Spleen (tissue), 7 donors: ENCODE results near the gene MED13L.

ENCODE experiments used
- POLR2A ChIP-seq, 3 donors: fragments of 450-650 bp; IDR thresholded peaks; one replicate each; pipeline ENCODE4 v1.5.1; 2017; ENCODE audit warnings: antibody characterized with exemption in 3 of 3, mild to moderate bottlenecking in 1 of 3
- POLR2AphosphoS5 ChIP-seq, 3 donors: sonication (generic); formaldehyde crosslinking; IDR thresholded peaks; one replicate each; pipeline ENCODE4 v1.5.1; 2017; ENCODE audit warnings: antibody characterized with exemption in 3 of 3
- TF ChIP-seq, protein P1 (sequence below), 11 experiments: fragments of 200-600 bp in 7 of 11; fragments of 450-650 bp in 4 of 11; sonication (generic) in 4 of 11; IDR thresholded peaks in 8 of 11; conservative IDR thresholded peaks in 3 of 11; 1 replicate in 7 of 11; 2 replicates in 4 of 11; pipeline versions ENCODE4 v1.4.0 to v1.8.0; 2016 to 2021; ENCODE audit warnings: antibody characterized with exemption in 11 of 11, inconsistent platforms in 4 of 11, mild to moderate bottlenecking in 1 of 11
- donor health status: DM: no; HTN: no; CAD: no; lungs with moderate emphysema.
- donor health status: DM: no; HTN: no; CAD: no.
- donor health status: DM: no; HTN: no; CAD: no.

DNA sequence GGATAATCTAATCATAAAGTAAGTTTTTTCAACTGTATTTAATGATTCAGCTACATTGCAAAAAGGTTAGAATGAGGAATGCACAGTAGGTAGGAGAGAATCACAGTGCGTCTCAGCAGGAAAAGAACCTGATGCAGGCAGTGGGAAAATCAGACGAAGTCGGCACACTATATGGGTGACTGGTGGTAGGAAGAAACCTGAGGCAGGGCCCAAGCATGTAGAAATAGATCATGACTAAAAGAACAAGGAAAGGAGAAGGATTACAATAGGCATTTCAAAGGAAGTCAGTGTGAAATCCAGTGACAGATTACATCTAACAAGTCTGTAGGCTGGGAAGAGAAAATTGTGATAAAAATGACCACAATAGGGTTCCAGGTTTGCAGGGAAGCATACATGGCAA lies 267.0 kb downstream of the MED13L start:
- TF ChIP-seq, protein P1, sequence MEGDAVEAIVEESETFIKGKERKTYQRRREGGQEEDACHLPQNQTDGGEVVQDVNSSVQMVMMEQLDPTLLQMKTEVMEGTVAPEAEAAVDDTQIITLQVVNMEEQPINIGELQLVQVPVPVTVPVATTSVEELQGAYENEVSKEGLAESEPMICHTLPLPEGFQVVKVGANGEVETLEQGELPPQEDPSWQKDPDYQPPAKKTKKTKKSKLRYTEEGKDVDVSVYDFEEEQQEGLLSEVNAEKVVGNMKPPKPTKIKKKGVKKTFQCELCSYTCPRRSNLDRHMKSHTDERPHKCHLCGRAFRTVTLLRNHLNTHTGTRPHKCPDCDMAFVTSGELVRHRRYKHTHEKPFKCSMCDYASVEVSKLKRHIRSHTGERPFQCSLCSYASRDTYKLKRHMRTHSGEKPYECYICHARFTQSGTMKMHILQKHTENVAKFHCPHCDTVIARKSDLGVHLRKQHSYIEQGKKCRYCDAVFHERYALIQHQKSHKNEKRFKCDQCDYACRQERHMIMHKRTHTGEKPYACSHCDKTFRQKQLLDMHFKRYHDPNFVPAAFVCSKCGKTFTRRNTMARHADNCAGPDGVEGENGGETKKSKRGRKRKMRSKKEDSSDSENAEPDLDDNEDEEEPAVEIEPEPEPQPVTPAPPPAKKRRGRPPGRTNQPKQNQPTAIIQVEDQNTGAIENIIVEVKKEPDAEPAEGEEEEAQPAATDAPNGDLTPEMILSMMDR (IDR thresholded peaks at IDR 0.05 in 8 of 11, conservative IDR thresholded peaks at IDR 0.05 in 3 of 11), result no peak
- TF ChIP-seq POLR2A (IDR thresholded peaks at IDR 0.05), result no peak
- no peak for TF ChIP-seq POLR2AphosphoS5 (IDR thresholded peaks at IDR 0.05)
